ENCODE results near the gene SMCO1. TPM values are rescaled to one million over a fixed set of nuclear protein-coding genes. Genes with fewer than 3 reads are reported as not detected.

The SMCO1 gene
- total and polyA plus RNA-seq, 2 experiments from 2014 or later, result 0.45 to 2.3 TPM

DNA sequence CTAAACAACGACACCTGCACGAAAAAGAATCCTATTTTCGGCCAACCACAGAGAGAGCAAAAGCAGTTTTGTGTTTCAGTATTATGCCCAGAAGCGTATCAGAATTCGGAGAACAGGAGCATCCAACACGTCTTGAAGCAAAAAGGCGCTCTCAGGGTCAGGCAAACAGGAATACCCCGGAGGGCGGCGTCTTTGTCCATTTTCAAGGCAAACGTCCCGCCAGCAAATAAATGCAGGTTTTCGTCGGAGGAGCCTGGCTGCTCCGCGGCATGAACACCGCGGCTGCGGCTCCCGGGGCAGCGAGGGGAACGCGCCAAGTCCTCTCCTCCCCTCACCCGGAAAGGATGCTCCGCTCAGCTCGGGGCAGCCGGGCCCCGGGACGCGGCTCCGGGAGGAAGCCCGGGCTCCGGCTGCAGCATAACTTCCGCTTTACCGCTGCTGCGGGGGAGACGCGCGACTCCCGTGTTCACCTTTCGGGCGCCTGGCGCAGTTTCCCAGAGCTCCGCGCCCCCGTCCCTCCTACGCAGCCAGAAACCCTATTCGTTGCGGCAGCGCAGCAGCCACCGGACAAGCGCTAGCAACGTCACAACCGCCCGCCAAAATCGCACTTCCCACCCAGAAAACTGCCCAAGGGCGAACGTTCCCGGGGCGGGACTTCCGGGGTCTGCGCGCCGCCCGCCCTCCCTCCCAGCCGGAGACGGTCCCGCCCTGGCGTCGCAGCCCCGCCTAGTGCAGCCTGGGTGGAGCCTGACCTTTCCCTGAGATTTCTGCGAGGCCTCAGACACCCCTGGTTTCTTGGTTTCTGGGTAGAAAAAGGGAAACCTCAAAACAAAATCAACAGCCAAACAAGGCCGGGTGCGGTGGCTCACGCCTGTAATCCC, 11.7 kb downstream of the SMCO1 start, which contains the start of gene RNF168:
Gene RNF168 (minus strand): TSS at position 573 of the 881 bp plus-strand sequence. CDS start 595 bp downstream, outside the sequence.
- H3K4me3 ChIP-seq, result peak within 1 kb of the TSS; percentile 66
- TF ChIP-seq, protein P1, sequence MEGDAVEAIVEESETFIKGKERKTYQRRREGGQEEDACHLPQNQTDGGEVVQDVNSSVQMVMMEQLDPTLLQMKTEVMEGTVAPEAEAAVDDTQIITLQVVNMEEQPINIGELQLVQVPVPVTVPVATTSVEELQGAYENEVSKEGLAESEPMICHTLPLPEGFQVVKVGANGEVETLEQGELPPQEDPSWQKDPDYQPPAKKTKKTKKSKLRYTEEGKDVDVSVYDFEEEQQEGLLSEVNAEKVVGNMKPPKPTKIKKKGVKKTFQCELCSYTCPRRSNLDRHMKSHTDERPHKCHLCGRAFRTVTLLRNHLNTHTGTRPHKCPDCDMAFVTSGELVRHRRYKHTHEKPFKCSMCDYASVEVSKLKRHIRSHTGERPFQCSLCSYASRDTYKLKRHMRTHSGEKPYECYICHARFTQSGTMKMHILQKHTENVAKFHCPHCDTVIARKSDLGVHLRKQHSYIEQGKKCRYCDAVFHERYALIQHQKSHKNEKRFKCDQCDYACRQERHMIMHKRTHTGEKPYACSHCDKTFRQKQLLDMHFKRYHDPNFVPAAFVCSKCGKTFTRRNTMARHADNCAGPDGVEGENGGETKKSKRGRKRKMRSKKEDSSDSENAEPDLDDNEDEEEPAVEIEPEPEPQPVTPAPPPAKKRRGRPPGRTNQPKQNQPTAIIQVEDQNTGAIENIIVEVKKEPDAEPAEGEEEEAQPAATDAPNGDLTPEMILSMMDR (IDR thresholded peaks at IDR 0.05; ENCODE audit: low read depth, low read length), result no peak
- no peaks in the 10 kb centered on the region for H3K27me3 ChIP-seq
- peaks cover 3% of the 10 kb centered on the region for H3K4me1 ChIP-seq (ENCODE audit: low read depth)
- H3K36me3 ChIP-seq, result no peaks in the 10 kb centered on the region
- no peaks in the 10 kb centered on the region for H3K9me3 ChIP-seq (ENCODE audit: low read depth)
- DNase-seq (ENCODE audit: low read depth in 1 of 2, low spot score in 1 of 2), result peak; percentile 96 to 98
- H3K27ac ChIP-seq, result peak within 1 kb of the TSS; percentile 82

DNA sequence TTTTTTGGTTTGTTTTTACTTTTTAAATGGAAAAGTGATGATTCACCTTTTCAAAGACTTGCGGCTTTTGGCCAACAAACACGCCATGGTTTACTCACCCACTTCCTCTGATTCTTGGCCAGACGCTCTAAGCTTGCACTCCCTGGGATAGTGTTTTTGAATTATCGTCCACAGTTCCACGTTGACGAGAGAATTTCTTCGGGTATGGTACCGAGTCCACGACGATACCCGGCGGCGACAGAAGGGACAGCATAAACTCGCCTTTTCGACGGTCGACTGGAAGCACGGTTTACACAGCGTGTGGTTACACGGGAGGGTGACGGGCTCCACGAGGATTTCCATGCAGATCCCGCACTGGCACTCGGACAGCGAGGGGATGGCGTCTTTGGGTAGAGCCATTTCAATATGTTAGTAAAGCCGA, 12.4 kb downstream of the SMCO1 start:
- DNase-seq (ENCODE audit: low read depth in 1 of 2, low spot score in 1 of 2), result peak; percentile 51 to 89
- Histone ChIP-seq H3K27me3 (no peaks in the 10 kb centered on the region), H3K27ac (peak overlapping the region; percentile 82), H3K9me3 (ENCODE audit: low read depth) (no peaks in the 10 kb centered on the region), H3K4me3 (peak overlapping the region; percentile 66), H3K36me3 (no peaks in the 10 kb centered on the region), H3K4me1 (ENCODE audit: low read depth) (peaks cover 3% of the 10 kb centered on the region)
- TF ChIP-seq, protein P1 (IDR thresholded peaks at IDR 0.05; ENCODE audit: low read depth, low read length), result no peak

DNA sequence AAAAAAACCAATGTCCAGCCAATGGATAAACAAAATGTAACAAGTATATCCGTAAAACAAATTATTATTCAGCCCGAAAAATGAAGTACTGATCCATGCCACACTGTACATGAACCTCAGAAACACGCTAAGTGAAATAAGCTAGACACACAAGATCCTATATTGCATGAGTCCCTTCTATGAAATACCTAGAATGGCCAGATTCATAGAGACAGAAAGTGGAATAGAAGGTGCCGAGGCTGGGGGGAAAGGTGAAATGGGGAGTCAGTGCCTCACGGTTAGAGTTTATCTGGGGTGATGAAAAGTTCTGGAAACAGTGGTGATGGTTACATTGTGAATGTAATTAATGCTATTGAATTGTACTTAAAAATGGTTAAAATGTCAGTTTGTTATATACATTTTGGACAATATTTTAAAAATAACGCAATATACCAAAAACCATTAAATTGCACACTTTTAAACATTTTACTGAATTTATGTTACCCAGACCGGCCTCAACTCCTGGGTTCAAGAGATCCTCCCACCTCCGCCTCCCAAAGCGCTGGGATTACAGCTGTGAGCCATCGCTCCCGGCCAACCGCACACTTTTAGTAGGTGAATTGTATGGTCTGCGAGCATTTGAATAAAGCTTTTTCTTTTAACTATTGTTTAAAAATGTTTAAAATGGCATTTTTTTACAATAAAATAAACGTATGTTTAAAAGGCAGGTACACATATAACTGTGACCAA, 13.7 kb downstream of the SMCO1 start:
- DNase-seq (ENCODE audit: low read depth in 1 of 2, low spot score in 1 of 2), result peak; percentile 23 to 39

DNA sequence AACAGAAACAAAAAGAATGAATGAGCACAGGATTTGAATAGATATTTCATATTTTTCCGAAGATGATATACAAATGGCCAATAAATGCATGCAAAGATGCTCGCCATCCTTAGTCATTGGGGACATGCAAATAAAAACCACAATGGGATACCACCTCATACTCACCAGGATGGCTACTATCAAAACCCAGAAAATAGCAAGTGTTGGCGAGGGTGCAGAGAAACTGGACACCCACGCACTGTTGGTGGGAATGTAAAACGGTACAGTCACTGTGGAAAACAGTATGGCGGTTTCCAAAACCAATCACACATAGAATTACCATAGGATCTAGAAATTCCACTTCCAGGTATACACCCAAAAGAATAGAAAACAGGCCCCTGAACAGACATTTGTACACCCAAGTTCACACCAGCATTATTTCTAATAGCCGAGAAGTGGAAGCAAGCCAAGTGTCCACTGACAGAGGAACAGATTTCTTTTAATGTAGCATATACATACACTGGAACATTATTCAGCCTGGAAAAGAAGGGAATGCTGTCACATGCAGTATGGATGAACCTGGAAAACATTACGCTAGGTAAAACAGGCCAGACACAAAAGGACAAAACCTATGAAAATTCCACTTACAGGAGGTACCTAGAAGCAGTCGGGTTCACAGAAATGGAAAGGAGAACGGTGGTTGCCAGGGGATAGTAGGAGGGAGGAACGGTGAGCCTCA, 15.2 kb downstream of the SMCO1 start:
- H3K27ac ChIP-seq, result peak overlapping the region; percentile 9
- TF ChIP-seq, protein P1 (IDR thresholded peaks at IDR 0.05; ENCODE audit: low read depth, low read length), result no peak
- H3K4me1 ChIP-seq (ENCODE audit: low read depth), result peaks cover 3% of the 10 kb centered on the region
- DNase-seq (ENCODE audit: low read depth in 1 of 2, low spot score in 1 of 2), result no peak
- H3K4me3 ChIP-seq, result peak overlapping the region; percentile 66
- H3K36me3 ChIP-seq, result no peaks in the 10 kb centered on the region
- H3K9me3 ChIP-seq (ENCODE audit: low read depth), result no peaks in the 10 kb centered on the region
- H3K27me3 ChIP-seq, result no peaks in the 10 kb centered on the region

More for the DNA sequence above, 13.7 kb downstream of the SMCO1 start:
- Histone ChIP-seq H3K4me3 (peak overlapping the region; percentile 66), H3K9me3 (ENCODE audit: low read depth) (no peaks in the 10 kb centered on the region), H3K27ac (peak overlapping the region; percentile 1), H3K36me3 (no peaks in the 10 kb centered on the region), H3K27me3 (no peaks in the 10 kb centered on the region), H3K4me1 (ENCODE audit: low read depth) (peaks cover 3% of the 10 kb centered on the region)
- TF ChIP-seq, protein P1 (IDR thresholded peaks at IDR 0.05; ENCODE audit: low read depth, low read length), result no peak

DNA sequence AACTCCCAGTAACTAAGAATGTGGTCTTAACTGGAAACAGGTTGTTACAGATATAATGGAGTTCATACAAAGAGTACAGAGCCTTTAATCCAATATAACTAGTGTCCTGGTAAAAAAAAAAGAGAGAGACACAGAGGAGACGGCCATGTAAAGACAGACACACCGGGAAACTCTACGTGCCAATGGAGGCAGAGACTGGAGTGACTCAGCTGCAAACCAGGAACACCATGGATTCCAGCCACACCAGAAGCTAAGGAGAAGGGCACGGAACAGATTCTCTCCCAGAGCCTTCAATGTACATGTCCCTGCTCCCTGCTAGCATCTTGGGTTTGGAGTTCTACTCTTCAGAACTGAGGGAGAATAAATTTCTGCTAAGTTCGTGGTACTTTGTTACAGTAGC, 16.1 kb downstream of the SMCO1 start:
- Histone ChIP-seq H3K4me3 (no peak overlapping the region), H3K4me1 (ENCODE audit: low read depth) (peaks cover 3% of the 10 kb centered on the region), H3K27ac (no peak overlapping the region), H3K9me3 (ENCODE audit: low read depth) (no peaks in the 10 kb centered on the region), H3K36me3 (no peaks in the 10 kb centered on the region), H3K27me3 (no peaks in the 10 kb centered on the region)
- DNase-seq (ENCODE audit: low read depth in 1 of 2, low spot score in 1 of 2), result peak in 1 of 2 donors; percentile 41
- TF ChIP-seq, protein P1 (IDR thresholded peaks at IDR 0.05; ENCODE audit: low read depth, low read length), result no peak

All from cardiac muscle cell (in vitro differentiated cells and primary cell).